Muscle layer of duodenum (tissue), 2 donors: ENCODE results near the gene BAZ2A.
A peak's percentile ranks its signal among the peaks of the same experiment; 100 is the strongest.
"Not testable (repeated sequence)": the region's sequence is repeated elsewhere in the genome, so short reads cannot be mapped to it uniquely, and the experiment has no call there.

Experiments
- H3K27ac ChIP-seq: one replicate; pipeline ENCODE4 v1.7.0; 2013; ENCODE audit warnings: mild to moderate bottlenecking, low read length
- H3K27me3 ChIP-seq: one replicate; pipeline ENCODE4 v1.7.0; 2013; ENCODE audit warnings: low read depth, mild to moderate bottlenecking, control low read depth, low read length
- H3K36me3 ChIP-seq, 2 donors: one replicate each; pipeline ENCODE4 v1.7.0; 2013; ENCODE audit warnings: low read length in 2 of 2, control low read depth in 1 of 2, mild to moderate bottlenecking in 1 of 2; ENCODE audit not compliant: insufficient read depth in 2 of 2, control insufficient read depth in 1 of 2
- H3K4me1 ChIP-seq, 2 donors: one replicate each; pipeline ENCODE4 v1.7.0; 2013; ENCODE audit warnings: low read length in 2 of 2, mild to moderate bottlenecking in 2 of 2, control low read depth in 1 of 2, moderate library complexity in 1 of 2; ENCODE audit not compliant: insufficient read depth in 2 of 2, control insufficient read depth in 1 of 2
- H3K4me3 ChIP-seq, 2 donors: one replicate each; pipeline ENCODE4 v1.7.0; 2013; ENCODE audit warnings: low read length in 2 of 2, low read depth in 1 of 2, mild to moderate bottlenecking in 1 of 2
- H3K9me3 ChIP-seq, 2 donors: one replicate each; pipeline ENCODE4 v1.7.0; 2013; ENCODE audit warnings: low read length in 2 of 2, control low read depth in 1 of 2, mild to moderate bottlenecking in 1 of 2; ENCODE audit not compliant: control insufficient read depth in 1 of 2
- donor health status: healthy.

The BAZ2A gene

GRCh38 chr12:56653781-56654180 is 23.7 kb upstream of the BAZ2A start:
- H3K36me3 ChIP-seq, H3K9me3 ChIP-seq: not testable (repeated sequence)

DNA sequence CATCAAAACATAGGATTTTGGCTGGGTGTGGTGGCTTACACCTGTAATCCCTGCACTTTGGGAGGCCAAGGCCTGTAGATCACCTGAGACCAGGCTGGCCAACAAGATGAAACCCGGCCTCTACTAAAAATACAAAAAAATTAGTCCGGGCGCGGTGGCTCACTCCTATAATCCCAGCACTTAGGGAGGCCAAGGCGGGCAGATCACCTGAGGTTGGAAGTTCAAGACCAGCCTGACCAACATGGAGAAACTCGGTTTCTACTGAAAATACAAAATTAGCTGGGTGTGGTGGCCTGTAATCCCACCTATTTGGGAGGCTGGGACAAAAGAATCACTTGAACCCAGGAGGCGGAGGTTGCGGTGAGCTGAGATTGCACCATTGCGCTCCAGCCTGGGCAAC is 17.9 kb upstream of the BAZ2A start:
- not testable (repeated sequence) for H3K27me3 ChIP-seq, H3K36me3 ChIP-seq, H3K4me3 ChIP-seq, H3K9me3 ChIP-seq, H3K27ac ChIP-seq
- H3K4me1 ChIP-seq: peaks cover 5 to 17% of the 10 kb centered on the region in 2 donors

More at GRCh38 chr12:56653781-56654180, 23.7 kb upstream of the BAZ2A start:
- not testable (repeated sequence) for H3K4me1 ChIP-seq, H3K27ac ChIP-seq, H3K27me3 ChIP-seq, H3K4me3 ChIP-seq

- peaks cover 5 to 25% of the 10 kb centered on the region in 2 donors for H3K4me1 ChIP-seq
Measured at GRCh38 chr12:56645717-56646446, 15.8 kb upstream of the BAZ2A start, which contains the start of gene ATP5F1B. Gene ATP5F1B (minus strand): TSS chr12:56645984. CDS start chr12:56645963, 21 bp downstream.

DNA sequence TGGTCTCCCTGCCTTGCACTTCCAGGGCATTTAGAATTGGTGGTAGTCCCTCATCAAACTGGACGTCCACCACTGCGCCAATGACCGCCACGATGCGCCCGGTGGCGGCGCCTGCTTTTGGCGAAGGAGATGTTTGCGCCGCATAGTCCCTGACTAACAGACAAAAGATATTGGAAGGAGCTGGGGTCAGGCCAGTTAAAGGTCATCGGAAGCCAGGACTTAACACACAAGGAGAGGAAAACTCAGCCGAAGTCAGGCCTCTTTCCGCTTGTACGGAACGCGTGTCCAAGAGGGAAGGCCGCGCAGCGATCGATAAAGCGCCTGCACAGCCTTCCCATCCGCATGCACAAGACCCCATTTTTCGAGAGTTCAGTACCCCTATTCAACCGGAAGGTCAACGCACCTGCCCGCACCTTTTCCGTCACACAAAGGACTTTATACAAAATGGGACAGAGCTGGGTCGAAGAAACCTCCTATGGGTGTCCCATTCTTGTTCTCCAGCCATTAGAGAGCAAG is 15.1 kb upstream of the BAZ2A start:
- Histone ChIP-seq H3K9me3 (no peaks in the 10 kb centered on the region), H3K27ac (peak overlapping the region; percentile 100), H3K27me3 (no peaks in the 10 kb centered on the region), H3K4me1 (peaks cover 5 to 25% of the 10 kb centered on the region in 2 donors), H3K36me3 (peaks cover 26 to 28% of the 10 kb centered on the region in 2 donors), H3K4me3 (peak overlapping the region; percentile 95 to 100)

More at GRCh38 chr12:56645717-56646446, 15.8 kb upstream of the BAZ2A start, which contains the start of gene ATP5F1B:
- H3K36me3 ChIP-seq: peaks cover 22 to 24% of the 10 kb centered on the region in 2 donors
- no peaks in the 10 kb centered on the region for H3K27me3 ChIP-seq
- H3K4me3 ChIP-seq: peak within 1 kb of the TSS; percentile 95 to 100
- H3K9me3 ChIP-seq: no peaks in the 10 kb centered on the region
- H3K27ac ChIP-seq: peak within 1 kb of the TSS; percentile 100

DNA sequence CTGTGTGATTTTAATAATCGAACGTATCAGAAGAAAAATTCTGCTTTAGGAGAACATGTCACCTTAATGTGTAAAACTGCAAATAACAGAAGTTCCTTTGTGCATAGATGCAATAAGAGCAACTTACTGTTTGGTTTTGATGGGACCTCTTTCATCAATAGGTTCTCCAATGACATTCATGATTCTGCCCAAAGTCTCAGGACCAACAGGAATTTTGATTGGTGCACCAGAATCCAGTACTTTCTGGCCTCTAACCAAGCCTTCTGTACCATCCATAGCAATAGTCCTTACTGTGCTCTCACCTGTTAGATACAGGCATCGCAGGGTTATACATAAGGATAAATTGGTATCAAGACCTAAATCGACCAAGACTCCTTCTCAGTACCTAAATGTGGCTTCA is 14.5 kb upstream of the BAZ2A start:
- H3K4me1 ChIP-seq: peaks cover 5 to 30% of the 10 kb centered on the region in 2 donors
- no peaks in the 10 kb centered on the region for H3K9me3 ChIP-seq
- peaks cover 32 to 34% of the 10 kb centered on the region in 2 donors for H3K36me3 ChIP-seq
- no peaks in the 10 kb centered on the region for H3K27me3 ChIP-seq
- H3K4me3 ChIP-seq: peak overlapping the region; percentile 95 to 100
- H3K27ac ChIP-seq: peak overlapping the region; percentile 100

DNA sequence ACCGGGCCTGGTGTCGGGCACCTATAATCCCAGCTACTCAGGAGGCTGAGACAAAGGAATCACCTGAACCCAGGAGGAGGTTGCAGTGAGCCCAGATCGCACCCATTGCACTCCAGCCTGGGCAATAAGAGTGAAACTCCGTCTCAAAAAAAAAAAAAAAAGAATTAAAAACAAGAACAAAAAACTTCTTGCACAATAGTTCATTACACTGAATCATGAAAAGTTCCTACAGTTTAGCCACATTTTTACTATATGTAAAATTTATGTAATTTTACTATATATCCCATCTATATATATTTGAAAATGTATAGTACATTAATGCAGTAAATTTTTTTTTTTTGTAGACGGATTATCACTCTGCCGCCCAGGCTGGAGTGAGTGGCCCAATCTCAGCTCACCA is 11.1 kb upstream of the BAZ2A start:
- Histone ChIP-seq H3K9me3 (no peaks in the 10 kb centered on the region), H3K36me3 (peaks cover 51 to 54% of the 10 kb centered on the region in 2 donors), H3K27ac (no peak overlapping the region), H3K4me1 (peaks cover 6 to 47% of the 10 kb centered on the region in 2 donors), H3K4me3 (no peak overlapping the region), H3K27me3 (no peaks in the 10 kb centered on the region)

GRCh38 chr12:56637621-56638020 is 7.5 kb upstream of the BAZ2A start:
- H3K27ac ChIP-seq: no peak overlapping the region
- H3K4me1 ChIP-seq: peaks cover 15 to 47% of the 10 kb centered on the region in 2 donors
- H3K9me3 ChIP-seq: no peaks in the 10 kb centered on the region
- H3K27me3 ChIP-seq: no peaks in the 10 kb centered on the region
- H3K4me3 ChIP-seq: peak overlapping the region in 1 of 2 donors; percentile 80
- peaks cover 37 to 44% of the 10 kb centered on the region in 2 donors for H3K36me3 ChIP-seq

- no peaks in the 10 kb centered on the region for H3K27me3 ChIP-seq
- H3K27ac ChIP-seq: peak overlapping the region; percentile 98
- peaks cover 22 to 47% of the 10 kb centered on the region in 2 donors for H3K4me1 ChIP-seq
- H3K9me3 ChIP-seq: no peaks in the 10 kb centered on the region
- H3K36me3 ChIP-seq: peaks cover 30 to 37% of the 10 kb centered on the region in 2 donors
- peak overlapping the region; percentile 80 to 89 for H3K4me3 ChIP-seq
Measured at GRCh38 chr12:56636675-56637540, 6.8 kb upstream of the BAZ2A start.

DNA sequence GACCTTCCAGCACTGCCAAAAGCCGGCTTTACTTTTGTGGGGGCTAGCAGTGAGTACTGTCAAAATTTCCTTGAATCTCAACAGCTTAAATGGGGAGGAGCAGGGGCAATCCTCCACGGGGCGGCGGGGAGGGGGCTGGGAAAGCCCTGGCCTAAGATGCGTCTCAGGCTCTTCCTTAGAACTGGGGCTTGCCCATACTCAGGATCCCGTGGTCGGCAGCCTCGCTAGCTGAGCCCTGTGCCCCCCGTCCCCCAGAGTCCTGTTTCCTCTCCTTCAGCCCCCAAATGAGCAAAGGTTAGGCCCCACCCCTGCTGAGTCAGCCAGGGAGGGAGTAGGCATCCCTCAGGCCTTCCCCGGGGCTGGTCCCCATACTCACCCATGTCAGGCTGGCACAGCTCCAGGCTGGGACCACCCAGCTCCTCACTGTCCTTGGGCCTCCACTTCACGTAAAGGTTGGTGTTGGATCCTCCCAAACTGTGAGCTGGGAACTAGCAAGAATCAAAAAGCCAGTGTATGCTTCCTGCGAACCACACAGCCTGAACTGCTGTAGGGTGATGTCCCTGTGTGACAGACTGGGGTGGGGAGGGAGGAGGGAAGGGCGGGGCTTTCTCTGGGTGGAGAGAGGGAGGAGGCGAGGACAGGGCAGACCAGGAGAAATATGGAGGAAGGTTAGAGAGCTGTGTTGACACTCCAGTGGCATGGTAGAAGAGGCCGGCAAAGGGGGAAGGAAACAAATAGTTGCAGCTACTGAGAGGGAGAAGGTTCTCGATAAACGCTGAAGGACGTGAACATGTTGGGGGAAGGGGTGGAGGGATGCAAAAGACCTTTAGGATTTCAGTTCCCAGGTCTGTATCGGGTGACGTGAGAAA is 5.9 kb upstream of the BAZ2A start:
- Histone ChIP-seq H3K4me3 (peak overlapping the region; percentile 80 to 89), H3K27ac (peak overlapping the region; percentile 98), H3K9me3 (no peaks in the 10 kb centered on the region), H3K36me3 (peaks cover 27 to 33% of the 10 kb centered on the region in 2 donors), H3K27me3 (no peaks in the 10 kb centered on the region), H3K4me1 (peaks cover 28 to 52% of the 10 kb centered on the region in 2 donors)

DNA sequence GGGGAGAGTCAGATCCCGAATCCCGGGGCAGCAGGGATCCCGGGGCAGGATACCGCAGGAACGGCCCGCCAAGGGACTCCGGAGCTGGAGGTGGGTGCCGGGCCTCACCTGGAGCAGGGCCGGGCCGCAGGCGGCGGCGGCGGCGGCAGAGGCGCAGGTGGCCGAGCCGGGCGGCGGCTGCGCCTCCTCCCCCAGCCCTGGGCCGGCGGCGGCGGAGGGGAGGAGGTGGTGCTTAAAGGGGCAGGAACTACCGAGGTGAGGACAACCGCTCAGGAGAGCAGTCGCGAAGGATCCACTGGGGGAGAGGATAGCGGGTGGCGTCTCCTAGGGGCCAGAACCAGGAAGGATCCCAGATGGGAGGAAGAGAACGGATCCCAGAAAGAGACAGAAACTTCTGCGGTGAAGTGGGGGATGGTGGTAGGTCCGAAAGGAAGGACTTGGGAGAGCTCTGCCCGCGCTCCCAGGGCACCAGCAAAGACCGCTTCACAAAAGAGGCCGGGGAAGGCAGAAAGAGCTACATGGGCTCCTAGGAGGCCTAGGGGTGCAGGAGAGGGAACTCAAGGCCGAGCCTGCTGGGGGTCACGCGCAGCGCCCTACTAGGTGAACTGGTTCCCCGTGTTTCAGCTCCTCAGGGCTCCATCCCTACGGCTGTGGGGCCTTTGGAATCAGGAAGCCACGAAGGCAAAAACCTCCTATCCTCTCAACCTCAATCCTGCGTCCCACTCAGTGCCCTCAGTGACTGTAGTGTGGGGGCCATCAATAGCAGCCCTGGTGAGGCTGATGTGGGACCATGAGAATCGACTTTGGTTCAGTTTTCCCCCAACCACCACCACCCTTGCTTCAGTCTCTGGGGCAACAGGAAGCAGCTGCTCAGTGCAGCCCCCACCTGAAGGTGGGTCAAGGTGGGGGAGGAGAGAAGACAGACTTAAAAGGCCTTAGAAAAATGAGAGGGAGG is 5.0 kb upstream of the BAZ2A start:
- no peaks in the 10 kb centered on the region for H3K9me3 ChIP-seq
- H3K4me3 ChIP-seq: peak overlapping the region; percentile 80 to 89
- peaks cover 28 to 59% of the 10 kb centered on the region in 2 donors for H3K4me1 ChIP-seq
- H3K27ac ChIP-seq: peak overlapping the region; percentile 98
- H3K27me3 ChIP-seq: no peaks in the 10 kb centered on the region
- peaks cover 22 to 27% of the 10 kb centered on the region in 2 donors for H3K36me3 ChIP-seq
